Kidney (tissue), 14 donors: ENCODE data around the gene SH3D21. TPM values are rescaled to one million over a fixed set of nuclear protein-coding genes. Genes with fewer than 3 reads are reported as not detected.

ENCODE experiments used
- DNase-seq, 5 donors: peaks; one replicate each; pipeline ENCODE4 v3.0.0-alpha.2; 2013 to 2020
- FAIRE-seq: peaks from 2 replicates; lab custom pipeline; 2012; peaks lifted over from hg19 to GRCh38; lab: Jason Lieb, UNC
- H3K27ac ChIP-seq, 2 donors: one replicate each; pipeline ENCODE4 v1.7.0; 2013; ENCODE audit warnings: low read depth in 2 of 2, low read length in 2 of 2, inconsistent platforms in 1 of 2
- H3K27me3 ChIP-seq: one replicate; pipeline ENCODE4 v1.7.1; 2013; ENCODE audit warnings: low read length, inconsistent platforms; ENCODE audit not compliant: control insufficient read depth, insufficient read depth
- H3K36me3 ChIP-seq, 3 donors: one replicate each; pipeline versions ENCODE4 v1.7.0 to v1.7.1; 2013; ENCODE audit warnings: low read length in 3 of 3, control low read depth in 1 of 3, inconsistent platforms in 1 of 3; ENCODE audit not compliant: insufficient read depth in 3 of 3, control insufficient read depth in 2 of 3
- H3K4me1 ChIP-seq, 3 donors: one replicate each; pipeline versions ENCODE4 v1.7.0 to v1.7.1; 2013; ENCODE audit warnings: low read length in 3 of 3, inconsistent platforms in 1 of 3, low read depth in 1 of 3; ENCODE audit not compliant: control insufficient read depth in 2 of 3, insufficient read depth in 2 of 3
- H3K4me3 ChIP-seq, 3 donors: one replicate each; pipeline versions ENCODE4 v1.7.0 to v1.8.1; 2013; ENCODE audit warnings: low read length in 3 of 3, control low read depth in 1 of 3, inconsistent platforms in 1 of 3
- H3K9ac ChIP-seq, 3 donors: one replicate each; pipeline versions ENCODE4 v1.7.0 to v1.7.1; 2013; ENCODE audit warnings: low read length in 3 of 3, control low read depth in 1 of 3, inconsistent platforms in 1 of 3
- H3K9me3 ChIP-seq, 3 donors: one replicate each; pipeline versions ENCODE4 v1.7.0 to v1.7.1; 2013; ENCODE audit warnings: low read length in 3 of 3, control low read depth in 1 of 3, inconsistent platforms in 1 of 3; ENCODE audit not compliant: control insufficient read depth in 2 of 3, insufficient read depth in 1 of 3
- CTCF ChIP-seq: IDR thresholded peaks from 3 replicates; pipeline ENCODE4 v1.5.1; 2012; ENCODE audit warnings: mild to moderate bottlenecking, moderate library complexity, borderline replicate concordance; ENCODE audit not compliant: insufficient read depth; ENCODE audit errors: extremely low read depth
- intact Hi-C: fragments of 100-400 bp; cut with DNase I; formaldehyde crosslinking; loops from one replicate; pipeline ENCODE4 v1.11.1; 2022
- polyA plus RNA-seq: library from polyadenylated mRNA; stranded (reverse); fragments of 350-450 nt; fragmentation: Illumina TruSeq; extraction: RNeasy Lipid Tissue Mini Kit (QIAGEN cat#74804); gene quantifications from one replicate; pipeline ENCODE4 v1.2.3, GENCODE V29; 2014; ENCODE audit warnings: low read depth, low replicate concordance; ENCODE audit not compliant: insufficient read depth
- total RNA-seq: library from RNA; stranded (reverse); fragmentation: NEBNext Ultra II Directional; extraction: Animal tissue kit (Norgen Biotek cat#: 25700); gene quantifications from one replicate; pipeline ENCODE4 v1.2.1, GENCODE V29; 2021
- donor health status: control.
- donor health status: control.
- donor health status: control.
- donor health status: control.
- donor health status: control.
- donor health status: DM: yes; HTN: yes; CAD: no.
- donor health status: Normal renal cell carcinoma (clear cell type).

Gene SH3D21
- total and polyA plus RNA-seq, 2 donors from 2014 or later: 5.7 to 33.4 TPM

GRCh38 chr1:36285443-36286101 lies 20.6 kb upstream of the SH3D21 start:
- peaks cover 13 to 55% (median 27%) of the 10 kb centered on the region in 3 donors for H3K36me3 ChIP-seq
- TF ChIP-seq CTCF: peak; percentile 62
- H3K27me3 ChIP-seq: no peaks in the 10 kb centered on the region
- H3K4me3 ChIP-seq: no peak overlapping the region
- no peaks in the 10 kb centered on the region for H3K9me3 ChIP-seq
- H3K4me1 ChIP-seq: peaks cover 0 to 6% (median 2%) of the 10 kb centered on the region in 3 donors
- peak overlapping the region in 1 of 2 donors; percentile 15 for H3K27ac ChIP-seq
- DNase-seq (peak in 4 of 5 donors; percentile 47 to 94 (median 72)), FAIRE-seq (peak; percentile 73)
- intact Hi-C loops: no loop called here
- H3K9ac ChIP-seq: no peak overlapping the region

- DNase-seq (no peak), FAIRE-seq (no peak)
- Histone ChIP-seq H3K4me3 (no peak overlapping the region), H3K4me1 (peaks cover 0 to 6% (median 2%) of the 10 kb centered on the region in 3 donors), H3K9ac (no peak overlapping the region), H3K27ac (no peak overlapping the region), H3K9me3 (no peaks in the 10 kb centered on the region), H3K36me3 (peaks cover 16 to 67% (median 34%) of the 10 kb centered on the region in 3 donors), H3K27me3 (no peaks in the 10 kb centered on the region)
- no peak for TF ChIP-seq CTCF
- intact Hi-C loops: no loop called here
Measured at GRCh38 chr1:36286802-36287201, 19.4 kb upstream of the SH3D21 start.

- no peak for TF ChIP-seq CTCF
- FAIRE-seq (no peak), DNase-seq (no peak)
- no peaks in the 10 kb centered on the region for H3K9me3 ChIP-seq
- H3K4me1 ChIP-seq: peaks cover 0 to 6% (median 2%) of the 10 kb centered on the region in 3 donors
- H3K4me3 ChIP-seq: no peak overlapping the region
- H3K27ac ChIP-seq: no peak overlapping the region
- H3K36me3 ChIP-seq: peaks cover 20 to 66% (median 38%) of the 10 kb centered on the region in 3 donors
- H3K27me3 ChIP-seq: no peaks in the 10 kb centered on the region
- intact Hi-C loops: no loop called here
- no peak overlapping the region for H3K9ac ChIP-seq
Measured at GRCh38 chr1:36287595-36287994, 18.6 kb upstream of the SH3D21 start.

GRCh38 chr1:36295390-36295789 lies 10.8 kb upstream of the SH3D21 start:
- Histone ChIP-seq H3K9me3 (no peaks in the 10 kb centered on the region), H3K4me1 (peaks cover 0 to 6% (median 0%) of the 10 kb centered on the region in 3 donors), H3K36me3 (peaks cover 15 to 49% (median 30%) of the 10 kb centered on the region in 3 donors), H3K27ac (no peak overlapping the region), H3K27me3 (no peaks in the 10 kb centered on the region), H3K4me3 (no peak overlapping the region), H3K9ac (no peak overlapping the region)
- DNase-seq (no peak), FAIRE-seq (no peak)
- no peak for TF ChIP-seq CTCF
- intact Hi-C loops: no loop called here
